ENCODE measurements around the gene CNOT2. TPM values are rescaled to one million over a fixed set of nuclear protein-coding genes. Genes with fewer than 3 reads are reported as not detected.

Gene CNOT2
- total and polyA plus RNA-seq, 4 donors: 17.5 to 93.4 (median 49.0) TPM

GRCh38 chr12:70254846-70255245 is 11.6 kb downstream of the CNOT2 start:
- DNase-seq (ENCODE audit: low spot score): no peak
- no peak overlapping the region for H3K9ac ChIP-seq (ENCODE audit: low read depth in 1 of 2, low read length in 2 of 2)
- TF ChIP-seq TAF1 (conservative IDR thresholded peaks at IDR 0.05) (no peak), NR2F2 (IDR thresholded peaks at IDR 0.05) (no peak), ATF3 (IDR thresholded peaks at IDR 0.05) (no peak), HNF4A (conservative IDR thresholded peaks at IDR 0.05) (no peak), EGR1 (IDR thresholded peaks at IDR 0.05; ENCODE audit: low read depth in 2 of 2) (no peak), REST (IDR thresholded peaks at IDR 0.05) (no peak), GABPA (IDR thresholded peaks at IDR 0.05 in 1 of 2, conservative IDR thresholded peaks at IDR 0.05 in 1 of 2) (no peak), FOXA1 (IDR thresholded peaks at IDR 0.05) (no peak), FOXA2 (IDR thresholded peaks at IDR 0.05) (no peak), SP1 (IDR thresholded peaks at IDR 0.05) (no peak), RXRA (IDR thresholded peaks at IDR 0.05) (no peak), HNF4G (IDR thresholded peaks at IDR 0.05) (no peak), ZBTB33 (IDR thresholded peaks at IDR 0.05) (no peak), YY1 (IDR thresholded peaks at IDR 0.05) (no peak), RAD21 (IDR thresholded peaks at IDR 0.05) (no peak), MAX (IDR thresholded peaks at IDR 0.05) (no peak), JUND (IDR thresholded peaks at IDR 0.05) (no peak), CTCF (IDR thresholded peaks at IDR 0.05; ENCODE audit: low read depth, low read length, missing input control) (no peak)
- no peak overlapping the region for H3K27ac ChIP-seq (ENCODE audit: low read depth in 1 of 2, low read length in 2 of 2)
- no peak overlapping the region for H3K4me3 ChIP-seq (ENCODE audit: low read depth in 1 of 3, low read length in 3 of 3)
- WGBS: 92% methylated on average over 5 of the region's 5 CpGs
- peaks cover 6 to 9% (median 9%) of the 10 kb centered on the region in 4 donors for H3K4me1 ChIP-seq (ENCODE audit: control insufficient read depth in 4 of 4, insufficient read depth in 4 of 4, low read length in 3 of 4)
- no peaks in the 10 kb centered on the region for H3K36me3 ChIP-seq (ENCODE audit: control insufficient read depth in 4 of 4, insufficient read depth in 3 of 4, low read depth in 1 of 4, low read length in 3 of 4)
- no peaks in the 10 kb centered on the region for H3K27me3 ChIP-seq (ENCODE audit: control insufficient read depth in 4 of 4, insufficient read depth in 4 of 4, low read length in 3 of 4)
- H3K9me3 ChIP-seq (ENCODE audit: control insufficient read depth in 4 of 4, low read length in 3 of 4): no peaks in the 10 kb centered on the region

Data from liver (tissue), 9 donors.